ENCODE measurements around the gene NF2. TPM values are rescaled to one million over a fixed set of nuclear protein-coding genes. Genes with fewer than 3 reads are reported as not detected.
A peak's percentile ranks its signal among the peaks of the same experiment; 100 is the strongest.

The NF2 gene
- total RNA-seq, 1 experiment from 2014 or later, result 56.9 TPM

DNA sequence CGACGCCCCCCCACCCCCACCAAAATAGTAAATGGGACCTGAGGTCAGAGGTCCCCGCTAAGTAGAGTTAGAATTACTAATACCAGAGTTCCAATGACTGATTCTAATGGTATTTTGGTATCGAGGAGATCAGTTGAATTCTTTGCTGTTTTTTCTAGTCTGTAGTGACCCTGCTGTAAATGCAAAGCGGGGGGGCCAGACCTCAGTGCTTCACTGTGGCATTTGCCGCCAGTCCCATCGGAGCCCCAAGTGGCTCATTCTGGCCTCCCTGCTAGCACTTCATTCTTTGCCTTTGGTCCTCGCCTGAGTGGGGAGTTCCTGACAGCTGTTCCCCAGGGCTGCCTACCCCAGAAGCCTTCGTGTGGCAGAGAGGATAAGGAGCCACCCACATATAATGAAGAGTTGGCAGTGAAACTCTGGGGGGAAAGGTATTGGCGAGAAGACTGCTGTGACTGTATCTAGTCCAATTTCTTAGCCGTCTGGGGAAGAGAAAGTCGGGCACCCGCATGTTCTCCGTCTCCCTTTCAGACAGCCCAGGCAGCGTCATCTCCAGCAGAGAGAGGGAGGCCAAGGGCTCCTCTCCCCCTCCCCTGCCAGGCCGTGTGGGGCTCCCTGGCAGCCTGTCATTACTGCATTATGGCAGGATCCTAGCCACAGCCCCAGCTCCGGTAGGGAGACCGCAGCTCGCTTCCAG is 96.9 kb downstream of the NF2 start:
- Mint-ChIP-seq H3K27me3 (ENCODE audit: low read depth) (peaks cover 37% of the 10 kb centered on the region), H3K27ac (no peak overlapping the region), H3K9me3 (no peaks in the 10 kb centered on the region), H3K4me3 (no peak overlapping the region), H3K36me3 (no peaks in the 10 kb centered on the region), H3K4me1 (peaks cover 38% of the 10 kb centered on the region)
- no peak for DNase-seq (ENCODE audit: low spot score)
- ChIA-PET CTCF (interaction anchor here (0.8 to 7.1 kb wide), 6 partner anchors 10 to 73 kb away, joined by 3 to 105 read pairs (median 8); no protein-coding TSS in a partner anchor), POLR2A (no interaction called here)
- no peak for ATAC-seq
- TF ChIP-seq, protein P1, sequence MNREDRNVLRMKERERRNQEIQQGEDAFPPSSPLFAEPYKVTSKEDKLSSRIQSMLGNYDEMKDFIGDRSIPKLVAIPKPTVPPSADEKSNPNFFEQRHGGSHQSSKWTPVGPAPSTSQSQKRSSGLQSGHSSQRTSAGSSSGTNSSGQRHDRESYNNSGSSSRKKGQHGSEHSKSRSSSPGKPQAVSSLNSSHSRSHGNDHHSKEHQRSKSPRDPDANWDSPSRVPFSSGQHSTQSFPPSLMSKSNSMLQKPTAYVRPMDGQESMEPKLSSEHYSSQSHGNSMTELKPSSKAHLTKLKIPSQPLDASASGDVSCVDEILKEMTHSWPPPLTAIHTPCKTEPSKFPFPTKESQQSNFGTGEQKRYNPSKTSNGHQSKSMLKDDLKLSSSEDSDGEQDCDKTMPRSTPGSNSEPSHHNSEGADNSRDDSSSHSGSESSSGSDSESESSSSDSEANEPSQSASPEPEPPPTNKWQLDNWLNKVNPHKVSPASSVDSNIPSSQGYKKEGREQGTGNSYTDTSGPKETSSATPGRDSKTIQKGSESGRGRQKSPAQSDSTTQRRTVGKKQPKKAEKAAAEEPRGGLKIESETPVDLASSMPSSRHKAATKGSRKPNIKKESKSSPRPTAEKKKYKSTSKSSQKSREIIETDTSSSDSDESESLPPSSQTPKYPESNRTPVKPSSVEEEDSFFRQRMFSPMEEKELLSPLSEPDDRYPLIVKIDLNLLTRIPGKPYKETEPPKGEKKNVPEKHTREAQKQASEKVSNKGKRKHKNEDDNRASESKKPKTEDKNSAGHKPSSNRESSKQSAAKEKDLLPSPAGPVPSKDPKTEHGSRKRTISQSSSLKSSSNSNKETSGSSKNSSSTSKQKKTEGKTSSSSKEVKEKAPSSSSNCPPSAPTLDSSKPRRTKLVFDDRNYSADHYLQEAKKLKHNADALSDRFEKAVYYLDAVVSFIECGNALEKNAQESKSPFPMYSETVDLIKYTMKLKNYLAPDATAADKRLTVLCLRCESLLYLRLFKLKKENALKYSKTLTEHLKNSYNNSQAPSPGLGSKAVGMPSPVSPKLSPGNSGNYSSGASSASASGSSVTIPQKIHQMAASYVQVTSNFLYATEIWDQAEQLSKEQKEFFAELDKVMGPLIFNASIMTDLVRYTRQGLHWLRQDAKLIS (CRISPR knock-in tag; IDR thresholded peaks at IDR 0.05; ENCODE audit: borderline replicate concordance), result no peak
- TF ChIP-seq ZNF671 (CRISPR knock-in tag; IDR thresholded peaks at IDR 0.05) (no peak), E2F5 (CRISPR knock-in tag; IDR thresholded peaks at IDR 0.05) (no peak), ZBTB21 (CRISPR knock-in tag; IDR thresholded peaks at IDR 0.05; ENCODE audit: borderline replicate concordance) (no peak), ARID4B (CRISPR knock-in tag; IDR thresholded peaks at IDR 0.05; ENCODE audit: borderline replicate concordance) (no peak), JUN (CRISPR knock-in tag; IDR thresholded peaks at IDR 0.05) (no peak), ZNF219 (CRISPR knock-in tag; IDR thresholded peaks at IDR 0.05; ENCODE audit: borderline replicate concordance) (no peak)

- ATAC-seq (no peak), DNase-seq (ENCODE audit: low spot score) (no peak)
- Mint-ChIP-seq H3K27ac (no peak overlapping the region), H3K9me3 (no peaks in the 10 kb centered on the region), H3K4me3 (no peak overlapping the region), H3K4me1 (peaks cover 38% of the 10 kb centered on the region), H3K27me3 (ENCODE audit: low read depth) (peaks cover 37% of the 10 kb centered on the region), H3K36me3 (no peaks in the 10 kb centered on the region)
- POLR2A ChIA-PET, result no interaction called here
- TF ChIP-seq NR1H2 (CRISPR knock-in tag; IDR thresholded peaks at IDR 0.05), result no peak
- CTCF ChIA-PET, result interaction anchor here (0.8 to 7.1 kb wide), 9 partner anchors 10 to 346 kb away, joined by 4 to 105 read pairs (median 7); no protein-coding TSS in a partner anchor
Observed at GRCh38 chr22:29700900-29701154, 97.4 kb downstream of the NF2 start.

DNA sequence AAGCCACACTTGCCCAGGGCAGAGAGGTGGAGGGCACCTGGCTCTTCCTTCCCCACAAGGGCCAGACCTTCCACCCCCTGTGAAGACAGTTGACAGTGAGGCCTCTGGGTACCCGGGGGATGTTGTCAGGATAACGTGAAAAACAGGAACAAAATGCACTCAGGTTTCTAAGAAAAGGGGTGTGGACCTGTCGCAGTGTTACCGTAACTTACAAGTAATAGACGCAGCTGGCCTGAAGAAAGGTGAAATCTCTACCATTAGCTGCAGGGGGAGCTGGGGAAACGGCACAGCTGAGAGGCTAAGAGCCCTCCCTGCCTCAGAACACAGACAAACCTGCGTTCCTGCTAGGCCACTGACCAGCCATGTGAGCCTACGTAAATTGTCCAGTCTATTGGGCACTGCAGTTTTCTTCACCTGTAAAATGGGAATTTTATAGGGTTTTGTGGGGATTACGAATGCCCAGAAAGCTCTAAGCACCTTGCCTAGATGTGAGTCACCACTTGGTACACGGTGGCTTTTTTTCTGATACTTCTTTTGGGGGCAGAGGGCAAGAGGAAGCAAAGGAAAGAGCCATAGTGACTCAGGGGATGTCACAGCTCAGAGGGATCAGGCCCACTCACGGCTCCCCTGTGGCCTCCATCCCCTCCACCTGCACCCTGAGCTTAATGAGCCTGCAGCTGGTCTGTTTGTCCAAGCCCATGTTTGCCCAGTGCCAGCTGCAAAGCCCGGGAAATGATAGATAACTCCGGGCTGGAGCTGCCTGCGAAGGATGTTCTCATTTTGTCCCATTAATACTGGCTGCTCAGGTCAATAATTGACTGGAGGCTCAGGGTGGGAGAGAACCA is 97.9 kb downstream of the NF2 start:
- TF ChIP-seq ZNF671 (CRISPR knock-in tag; IDR thresholded peaks at IDR 0.05) (no peak), ZNF396 (CRISPR knock-in tag; IDR thresholded peaks at IDR 0.05; ENCODE audit: borderline replicate concordance) (no peak), ZNF317 (CRISPR knock-in tag; IDR thresholded peaks at IDR 0.05; ENCODE audit: borderline replicate concordance, low read depth) (no peak)
- TF ChIP-seq, protein P2, sequence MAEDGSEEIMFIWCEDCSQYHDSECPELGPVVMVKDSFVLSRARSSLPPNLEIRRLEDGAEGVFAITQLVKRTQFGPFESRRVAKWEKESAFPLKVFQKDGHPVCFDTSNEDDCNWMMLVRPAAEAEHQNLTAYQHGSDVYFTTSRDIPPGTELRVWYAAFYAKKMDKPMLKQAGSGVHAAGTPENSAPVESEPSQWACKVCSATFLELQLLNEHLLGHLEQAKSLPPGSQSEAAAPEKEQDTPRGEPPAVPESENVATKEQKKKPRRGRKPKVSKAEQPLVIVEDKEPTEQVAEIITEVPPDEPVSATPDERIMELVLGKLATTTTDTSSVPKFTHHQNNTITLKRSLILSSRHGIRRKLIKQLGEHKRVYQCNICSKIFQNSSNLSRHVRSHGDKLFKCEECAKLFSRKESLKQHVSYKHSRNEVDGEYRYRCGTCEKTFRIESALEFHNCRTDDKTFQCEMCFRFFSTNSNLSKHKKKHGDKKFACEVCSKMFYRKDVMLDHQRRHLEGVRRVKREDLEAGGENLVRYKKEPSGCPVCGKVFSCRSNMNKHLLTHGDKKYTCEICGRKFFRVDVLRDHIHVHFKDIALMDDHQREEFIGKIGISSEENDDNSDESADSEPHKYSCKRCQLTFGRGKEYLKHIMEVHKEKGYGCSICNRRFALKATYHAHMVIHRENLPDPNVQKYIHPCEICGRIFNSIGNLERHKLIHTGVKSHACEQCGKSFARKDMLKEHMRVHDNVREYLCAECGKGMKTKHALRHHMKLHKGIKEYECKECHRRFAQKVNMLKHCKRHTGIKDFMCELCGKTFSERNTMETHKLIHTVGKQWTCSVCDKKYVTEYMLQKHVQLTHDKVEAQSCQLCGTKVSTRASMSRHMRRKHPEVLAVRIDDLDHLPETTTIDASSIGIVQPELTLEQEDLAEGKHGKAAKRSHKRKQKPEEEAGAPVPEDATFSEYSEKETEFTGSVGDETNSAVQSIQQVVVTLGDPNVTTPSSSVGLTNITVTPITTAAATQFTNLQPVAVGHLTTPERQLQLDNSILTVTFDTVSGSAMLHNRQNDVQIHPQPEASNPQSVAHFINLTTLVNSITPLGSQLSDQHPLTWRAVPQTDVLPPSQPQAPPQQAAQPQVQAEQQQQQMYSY (CRISPR knock-in tag; IDR thresholded peaks at IDR 0.05), result 0 out of 2 replicates have a peak, but pooled peaks have one; percentile 45
- DNase-seq (ENCODE audit: low spot score) (peak; percentile 52), ATAC-seq (peak; percentile 56)
- peaks cover 37% of the 10 kb centered on the region for H3K27me3 Mint-ChIP-seq (ENCODE audit: low read depth)
- CTCF ChIA-PET, result interaction anchor here (0.6 to 7.1 kb wide), 16 partner anchors 11 to 587 kb away, joined by 3 to 105 read pairs (median 5); no protein-coding TSS in a partner anchor
- peaks cover 43% of the 10 kb centered on the region for H3K4me1 Mint-ChIP-seq
- POLR2A ChIA-PET, result no interaction called here
- no peaks in the 10 kb centered on the region for H3K9me3 Mint-ChIP-seq
- H3K27ac Mint-ChIP-seq, result no peak overlapping the region
- no peak overlapping the region for H3K4me3 Mint-ChIP-seq
- no peaks in the 10 kb centered on the region for H3K36me3 Mint-ChIP-seq

All from WTC11 (cell line).